GM21786 (cell line): ENCODE measurements around the gene HECW1.

Source experiments
- ATAC-seq: cut with Tn5 transposase; IDR thresholded peaks from one replicate; pipeline ENCODE4 v1.9.1; 2021; ENCODE audit not compliant: unreplicated experiment

The HECW1 gene

DNA sequence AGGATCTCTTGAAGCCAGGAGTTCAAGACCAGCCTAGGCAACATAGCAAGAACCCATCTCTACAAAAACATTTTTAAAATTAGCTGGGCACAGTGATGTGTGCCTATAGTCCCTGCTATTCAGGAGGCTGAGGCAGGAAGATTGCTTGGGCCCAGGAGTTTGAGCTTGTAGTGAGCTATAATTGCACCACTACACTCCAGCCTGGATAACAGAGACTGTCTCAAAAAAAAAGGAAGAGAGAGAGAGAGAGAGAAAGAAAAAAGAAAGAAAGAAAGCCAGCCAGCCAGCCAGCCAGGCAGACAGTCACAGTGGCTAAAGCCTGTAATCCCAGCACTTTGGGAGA, 375.3 kb downstream of the HECW1 start:
- no peak for ATAC-seq

DNA sequence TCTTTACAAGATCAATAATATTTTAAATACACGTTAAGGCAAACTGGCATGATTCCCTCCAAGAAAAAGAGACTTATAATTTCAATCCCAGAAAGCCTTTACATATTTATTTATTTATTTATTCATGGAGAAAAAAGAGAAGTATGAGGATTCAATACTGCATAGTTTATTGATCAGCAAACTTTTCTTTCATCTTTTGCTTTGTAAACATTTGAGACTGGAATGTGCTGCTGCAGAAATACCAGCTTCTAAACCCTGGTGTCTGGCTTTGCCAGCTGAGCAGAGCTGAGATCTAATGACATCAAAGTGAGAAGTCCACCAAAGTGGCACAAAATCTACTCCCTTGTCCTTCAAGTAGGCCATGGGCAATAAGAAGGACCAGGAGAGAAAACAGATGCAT, 376.8 kb downstream of the HECW1 start:
- ATAC-seq: no peak

DNA sequence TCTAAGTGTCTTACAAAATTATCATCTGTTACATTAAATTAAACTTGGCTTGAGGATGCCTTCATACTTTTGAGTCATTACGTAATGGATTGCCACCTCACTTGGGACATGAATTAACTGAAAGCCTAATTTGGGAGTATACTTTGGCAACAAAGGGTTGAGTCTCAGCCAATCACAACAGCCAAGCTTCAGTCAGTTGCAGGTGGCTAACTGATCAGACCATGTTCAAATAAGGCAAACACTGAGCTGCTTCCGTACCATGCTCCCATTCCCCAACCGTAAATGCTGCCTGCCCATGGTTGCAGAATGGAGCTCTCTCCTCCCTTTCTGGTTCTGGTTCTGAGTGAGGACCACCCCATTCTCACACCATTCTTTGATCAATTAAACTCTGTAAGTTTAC, 377.6 kb downstream of the HECW1 start:
- no peak for ATAC-seq

DNA sequence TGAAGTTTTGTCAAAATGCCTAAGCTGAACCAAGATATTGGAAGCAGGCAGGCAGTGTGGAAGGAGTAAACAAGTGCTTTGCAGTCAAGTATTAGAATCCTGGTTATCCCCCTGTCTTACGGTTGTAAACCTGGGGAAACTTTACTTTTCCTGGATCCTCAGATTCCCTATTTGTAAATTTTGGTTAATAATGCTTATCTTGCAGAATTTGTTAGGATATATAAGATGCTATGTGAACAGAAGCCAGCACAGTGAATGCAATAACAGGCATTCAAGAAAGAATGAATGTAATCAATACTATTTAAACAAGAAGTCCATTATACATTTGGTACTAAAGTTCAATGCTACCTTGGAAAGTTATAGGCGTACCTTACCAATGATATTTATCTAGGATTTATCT, 378.7 kb downstream of the HECW1 start:
- no peak for ATAC-seq

DNA sequence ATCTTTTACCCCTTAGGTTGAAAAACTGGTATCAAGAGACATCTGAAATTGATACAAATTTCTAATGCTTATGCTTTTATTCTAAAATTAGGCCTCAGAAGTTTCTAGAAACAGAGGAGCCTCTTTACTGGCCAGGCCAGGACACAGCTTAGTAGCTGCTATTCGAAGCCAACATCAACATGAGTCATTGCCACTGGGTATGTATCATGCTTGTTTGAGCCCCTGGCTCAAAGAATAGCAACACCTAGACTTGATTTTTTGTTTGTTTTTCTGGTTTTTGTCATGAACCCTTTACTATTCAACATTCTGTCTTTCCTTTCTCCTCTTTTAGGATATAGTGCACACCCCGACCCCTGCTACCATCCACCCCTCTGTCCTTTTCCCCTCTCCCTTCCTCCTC, 379.5 kb downstream of the HECW1 start:
- no peak for ATAC-seq

DNA sequence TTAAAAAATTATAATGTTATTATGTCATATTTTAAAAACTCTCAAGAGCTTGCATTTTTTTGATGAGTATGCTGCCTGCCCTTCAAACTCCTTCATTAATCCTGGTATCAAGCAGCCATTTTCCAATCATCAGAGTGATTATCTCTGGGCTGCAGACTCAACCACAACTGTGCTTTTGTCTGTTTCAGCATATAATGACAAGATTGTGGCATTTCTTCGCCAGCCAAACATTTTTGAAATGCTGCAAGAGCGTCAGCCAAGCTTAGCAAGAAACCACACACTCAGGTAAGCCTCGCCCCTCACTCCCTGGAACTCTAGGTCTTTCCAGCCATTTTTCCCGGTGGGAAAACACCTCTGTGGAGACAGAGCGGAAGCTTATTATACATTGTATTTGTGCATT, 380.4 kb downstream of the HECW1 start:
- no peak for ATAC-seq

DNA sequence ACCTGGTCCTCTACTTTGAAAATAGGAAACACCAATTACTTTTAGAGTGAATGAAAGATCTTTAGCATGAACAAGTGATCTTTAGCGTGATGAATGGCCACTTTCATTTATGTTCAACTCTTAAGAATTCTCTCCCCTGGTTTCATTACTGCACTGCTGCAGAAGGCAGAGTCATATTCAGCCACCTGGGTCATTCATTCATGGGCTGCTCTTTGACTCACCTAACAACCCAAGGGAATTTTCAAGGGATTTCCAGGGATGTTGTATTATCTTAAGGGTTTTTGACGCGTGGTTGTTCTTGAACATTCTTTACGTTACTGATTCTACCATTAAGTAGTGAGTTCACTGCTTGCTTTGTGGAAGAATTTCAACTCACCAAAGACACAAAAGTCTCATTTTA, 383.1 kb downstream of the HECW1 start:
- no peak for ATAC-seq

DNA sequence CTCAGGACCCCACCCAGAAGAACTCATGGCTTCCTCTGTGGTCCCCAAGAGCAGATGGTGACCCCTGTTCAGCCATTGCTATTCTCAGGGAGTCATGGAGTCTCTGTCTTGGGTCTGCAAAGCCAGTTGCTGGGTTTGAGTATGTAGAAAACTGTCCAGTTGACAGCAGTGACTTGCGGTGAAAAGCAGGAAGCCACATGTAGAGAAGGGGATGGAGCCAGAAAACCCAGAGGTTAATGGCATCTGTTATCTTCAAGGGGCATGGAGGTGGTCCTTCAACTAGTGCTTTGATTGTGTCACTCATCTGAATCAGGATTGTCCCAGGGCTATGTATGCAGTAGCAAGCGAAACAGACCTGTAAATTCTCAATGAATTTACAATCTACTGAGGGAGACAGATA, 384.1 kb downstream of the HECW1 start:
- ATAC-seq: no peak

DNA sequence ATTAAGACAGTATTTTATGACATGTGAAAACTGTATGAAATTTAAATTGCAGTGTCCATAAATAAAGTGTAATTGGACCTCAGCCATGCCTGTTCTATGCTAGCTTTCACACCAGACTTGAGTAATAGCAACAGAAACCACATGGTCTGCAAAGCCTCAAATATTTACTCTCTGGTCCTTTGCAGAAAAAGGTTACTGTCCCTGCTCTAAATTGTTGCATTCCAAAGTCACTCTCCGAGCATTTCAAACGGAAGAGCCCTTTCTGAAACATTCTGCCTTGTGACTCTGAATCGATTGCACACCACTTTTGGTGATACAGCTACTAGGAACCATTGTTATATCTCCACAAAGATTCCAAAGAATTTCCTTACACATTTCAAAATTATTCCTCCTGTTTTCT, 389.4 kb downstream of the HECW1 start:
- no peak for ATAC-seq

DNA sequence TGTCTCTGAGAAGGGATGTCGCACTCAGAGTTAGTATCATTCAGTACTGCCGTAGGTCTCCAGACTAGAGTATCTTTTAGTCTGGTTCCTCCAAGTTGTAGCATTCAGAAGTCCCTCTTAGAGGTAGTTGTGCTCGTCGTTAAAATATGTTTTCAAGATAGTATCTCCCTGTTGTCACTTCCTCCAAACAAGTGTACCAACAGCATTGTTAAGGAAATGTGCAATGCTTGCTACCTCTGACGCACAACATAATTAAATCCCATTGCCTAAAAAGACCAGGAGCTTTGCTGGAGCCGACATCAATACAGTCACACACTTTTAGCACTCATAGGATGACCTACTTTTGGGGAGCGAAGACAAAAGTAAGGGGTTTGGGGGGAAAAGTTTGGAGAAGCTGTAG, 390.5 kb downstream of the HECW1 start:
- no peak for ATAC-seq

DNA sequence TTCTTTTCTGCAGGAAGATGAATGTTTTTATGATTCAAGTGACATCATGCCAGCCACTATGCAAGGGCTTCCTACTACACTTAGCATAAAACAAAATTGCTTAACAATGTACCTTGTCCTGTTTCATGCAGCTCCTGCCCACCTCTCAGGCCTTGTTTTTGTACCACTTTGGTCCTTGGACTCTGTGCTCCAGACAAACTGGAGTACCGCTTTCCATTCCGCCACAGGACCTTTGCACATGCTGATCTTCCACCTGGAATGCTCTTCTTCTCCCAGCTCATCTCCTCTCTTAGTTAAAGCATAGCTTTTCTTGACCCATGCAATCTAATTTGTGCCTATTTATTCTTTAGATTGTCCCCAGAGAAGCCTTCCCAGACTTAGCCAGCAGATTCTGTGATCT, 393.0 kb downstream of the HECW1 start:
- no peak for ATAC-seq

DNA sequence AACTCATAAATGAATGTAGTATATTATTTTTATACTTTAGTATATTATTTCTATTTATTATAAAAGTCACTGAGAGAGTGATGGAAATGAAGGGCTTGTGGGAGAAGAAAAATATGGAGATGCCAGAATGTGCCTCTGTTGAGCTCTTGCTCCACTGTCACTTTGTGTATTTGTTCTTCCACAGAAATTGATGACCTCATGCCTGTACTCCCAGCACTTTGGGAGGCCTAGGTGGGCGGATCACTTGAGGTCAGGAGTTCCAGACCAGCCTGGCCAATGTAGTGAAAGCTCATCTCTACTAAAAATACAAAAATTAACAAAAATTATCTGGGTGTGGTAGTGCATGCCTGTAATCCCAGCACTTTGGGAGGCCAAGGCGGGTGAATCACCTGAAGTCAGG, 394.0 kb downstream of the HECW1 start:
- ATAC-seq: no peak

DNA sequence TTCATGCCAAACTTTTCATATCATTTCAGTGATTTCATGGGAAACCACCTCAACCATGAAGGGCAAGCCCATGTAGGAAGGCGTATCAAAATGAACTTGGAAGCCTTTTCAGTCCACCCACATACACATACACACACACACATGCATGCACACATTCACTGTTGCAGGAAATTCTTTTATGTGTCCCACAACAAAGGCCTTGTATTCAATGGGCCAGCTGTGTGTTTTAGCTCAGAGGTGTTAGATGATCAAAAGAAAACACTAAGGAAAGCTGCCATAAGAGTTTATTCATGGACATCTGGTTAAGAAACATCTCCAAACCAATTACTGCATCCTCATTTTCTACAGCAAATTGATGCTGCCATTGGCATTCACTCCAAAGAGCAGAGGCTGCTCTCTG, 396.0 kb downstream of the HECW1 start:
- ATAC-seq: no peak

DNA sequence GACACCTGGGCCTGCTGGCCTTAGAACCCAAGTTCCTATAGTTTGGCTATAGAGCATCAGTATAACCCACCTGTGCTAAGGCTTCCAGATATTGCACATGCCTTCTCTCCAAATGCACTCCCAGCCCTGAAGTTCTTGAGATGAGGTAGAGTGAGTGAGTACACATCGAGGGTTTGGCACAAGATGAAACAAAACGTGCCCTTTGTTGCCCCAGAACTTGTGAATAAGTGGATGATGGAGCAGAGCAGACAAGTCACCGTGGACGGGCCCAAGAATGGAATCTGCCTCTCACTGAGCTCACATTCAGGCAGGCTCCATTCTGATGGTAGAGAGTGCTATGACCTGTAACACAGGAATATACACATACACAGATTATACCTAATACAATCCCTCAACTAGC, 397.5 kb downstream of the HECW1 start:
- ATAC-seq: no peak

DNA sequence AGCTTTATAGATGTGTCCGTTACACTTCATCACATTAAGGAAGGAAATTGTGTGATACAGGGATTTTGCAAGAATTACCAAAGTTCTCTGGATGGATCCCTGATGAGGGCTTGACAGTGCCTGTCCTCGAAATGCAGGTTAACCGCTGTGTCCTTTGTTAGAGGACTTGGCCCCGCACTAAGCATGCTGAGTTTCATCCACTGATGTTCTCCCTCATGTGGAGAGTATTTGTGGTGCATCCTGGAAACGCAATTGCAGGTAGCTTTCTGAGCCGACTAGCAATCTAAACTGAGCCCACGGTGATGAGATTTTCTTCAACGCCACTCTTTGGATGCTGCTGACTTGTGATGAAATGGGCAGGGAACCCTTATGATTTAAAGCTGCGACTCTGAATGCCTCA, 398.6 kb downstream of the HECW1 start:
- no peak for ATAC-seq

DNA sequence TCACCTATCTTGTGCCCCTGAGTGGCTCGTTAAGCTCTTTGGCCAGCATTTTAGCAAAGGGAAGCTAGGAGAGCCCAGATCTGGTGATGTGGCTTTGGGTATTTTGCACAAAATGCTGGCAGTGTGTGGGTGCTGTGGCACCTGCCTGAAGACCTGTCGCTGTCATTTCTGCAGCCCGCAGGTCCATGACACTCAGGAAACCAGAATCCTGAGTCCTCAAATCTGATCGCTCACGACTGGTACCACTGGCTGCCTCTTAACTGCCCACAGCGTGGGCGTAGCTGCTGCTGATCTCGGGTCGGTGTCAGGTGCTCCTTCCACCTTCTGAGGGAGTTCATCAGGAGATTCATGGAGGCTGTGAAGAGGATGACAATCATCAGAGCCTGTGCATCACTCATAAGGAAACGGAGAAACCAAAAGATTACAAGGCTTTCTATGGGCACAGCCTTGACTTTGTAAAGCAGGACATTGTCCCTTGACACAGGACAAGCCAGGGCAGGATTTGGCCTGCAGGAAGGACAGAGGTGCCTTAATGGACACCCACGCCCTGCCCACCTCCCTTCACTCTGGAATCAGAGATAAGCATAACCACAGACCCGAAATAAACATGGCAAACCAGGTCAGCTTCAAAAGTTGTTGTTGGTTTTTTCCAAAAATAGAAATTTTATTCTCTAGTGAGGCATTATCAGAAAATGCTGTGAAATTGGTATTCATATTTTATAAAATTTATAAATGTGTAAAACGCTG, 399.5 kb downstream of the HECW1 start:
- no peak for ATAC-seq

DNA sequence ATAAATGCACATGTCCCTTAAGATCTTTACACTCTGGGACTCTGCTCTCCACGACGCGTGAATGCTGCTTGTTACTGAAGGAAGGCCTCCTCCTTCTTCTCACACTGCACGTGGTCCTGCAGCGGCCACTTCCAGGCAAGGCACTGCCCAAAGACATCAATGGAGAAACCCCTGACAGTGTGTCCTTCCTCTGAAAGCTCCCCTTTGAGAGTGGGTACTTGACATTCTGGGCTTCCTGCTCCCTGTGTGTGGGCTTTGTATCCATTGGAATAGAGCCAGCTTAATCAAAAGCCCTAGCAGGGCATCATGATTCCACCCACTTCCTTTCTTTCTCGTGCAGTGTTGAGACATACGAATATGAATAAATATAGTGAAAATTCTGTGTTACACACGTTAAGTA, 400.8 kb downstream of the HECW1 start:
- ATAC-seq: no peak

DNA sequence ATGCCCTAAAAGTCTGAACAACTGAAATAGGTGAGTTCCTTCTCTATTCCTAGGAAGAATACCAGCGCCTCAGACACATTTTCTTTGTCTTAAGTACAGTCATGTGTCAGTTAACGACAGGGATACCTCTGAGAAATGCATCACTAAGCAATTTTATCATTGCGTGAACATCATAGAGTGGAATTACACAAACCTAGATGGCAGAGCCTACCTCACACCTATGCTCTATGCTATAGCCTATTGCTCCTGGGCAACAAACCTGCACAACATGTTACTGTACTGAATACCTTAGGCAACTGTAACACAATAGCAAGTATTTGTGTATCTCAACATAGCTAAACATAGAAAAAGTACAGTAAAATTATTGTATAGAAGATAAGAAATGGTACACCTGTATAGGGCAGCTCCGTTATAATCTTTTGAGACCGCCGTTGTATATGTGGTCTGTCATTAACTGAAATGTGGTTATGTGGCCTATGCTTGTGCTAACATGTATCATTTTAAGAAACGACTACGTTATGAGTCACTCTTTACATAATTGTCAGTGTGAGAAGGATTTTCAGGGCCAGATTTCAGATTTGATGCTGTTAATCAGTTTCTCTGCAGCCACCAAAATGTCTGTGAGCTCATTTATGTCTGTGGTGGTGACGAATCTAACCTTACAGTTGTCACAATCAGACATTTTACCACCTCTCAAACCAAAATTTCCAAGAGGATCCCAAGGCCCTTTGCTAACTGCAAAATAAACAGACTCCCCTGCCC, 404.3 kb downstream of the HECW1 start:
- ATAC-seq: peak; percentile 61

DNA sequence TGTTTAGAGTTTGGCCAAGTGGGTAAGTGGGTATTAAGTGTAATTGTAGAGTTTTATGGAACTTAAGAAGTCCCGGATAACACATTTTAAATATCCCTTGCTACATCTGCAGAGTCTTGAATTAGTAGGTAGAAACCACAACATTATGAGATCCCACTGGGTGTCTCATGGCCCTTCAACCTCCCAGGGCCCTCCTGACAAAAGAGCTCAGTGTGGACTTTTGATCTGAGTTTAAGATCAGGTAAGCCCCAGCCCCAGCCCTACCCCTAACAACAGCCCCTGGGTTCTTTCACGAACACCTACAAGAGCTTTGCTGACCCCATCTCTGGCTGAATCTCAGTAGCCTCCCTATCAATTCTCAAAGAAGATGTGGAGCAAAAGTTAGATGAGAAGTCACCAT, 405.0 kb downstream of the HECW1 start:
- no peak for ATAC-seq

DNA sequence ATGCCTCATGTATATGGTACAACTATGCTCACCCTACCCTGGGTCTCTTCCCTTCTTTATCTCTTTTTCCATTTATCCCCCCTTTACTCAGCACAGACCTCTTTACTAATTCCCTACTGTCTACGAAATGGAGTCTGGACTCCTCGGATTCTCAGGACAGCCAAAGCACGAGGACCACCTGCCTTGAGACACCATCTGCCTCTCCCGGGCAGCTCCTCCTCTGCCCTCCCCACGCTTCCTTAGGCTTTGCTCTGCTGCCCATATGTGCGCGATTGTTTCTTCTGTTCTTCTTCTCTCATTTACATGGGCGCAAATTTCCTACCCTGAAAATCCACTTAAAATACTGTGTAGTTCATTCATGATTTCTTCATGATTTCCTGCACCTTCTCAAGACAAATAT, 407.8 kb downstream of the HECW1 start:
- no peak for ATAC-seq

DNA sequence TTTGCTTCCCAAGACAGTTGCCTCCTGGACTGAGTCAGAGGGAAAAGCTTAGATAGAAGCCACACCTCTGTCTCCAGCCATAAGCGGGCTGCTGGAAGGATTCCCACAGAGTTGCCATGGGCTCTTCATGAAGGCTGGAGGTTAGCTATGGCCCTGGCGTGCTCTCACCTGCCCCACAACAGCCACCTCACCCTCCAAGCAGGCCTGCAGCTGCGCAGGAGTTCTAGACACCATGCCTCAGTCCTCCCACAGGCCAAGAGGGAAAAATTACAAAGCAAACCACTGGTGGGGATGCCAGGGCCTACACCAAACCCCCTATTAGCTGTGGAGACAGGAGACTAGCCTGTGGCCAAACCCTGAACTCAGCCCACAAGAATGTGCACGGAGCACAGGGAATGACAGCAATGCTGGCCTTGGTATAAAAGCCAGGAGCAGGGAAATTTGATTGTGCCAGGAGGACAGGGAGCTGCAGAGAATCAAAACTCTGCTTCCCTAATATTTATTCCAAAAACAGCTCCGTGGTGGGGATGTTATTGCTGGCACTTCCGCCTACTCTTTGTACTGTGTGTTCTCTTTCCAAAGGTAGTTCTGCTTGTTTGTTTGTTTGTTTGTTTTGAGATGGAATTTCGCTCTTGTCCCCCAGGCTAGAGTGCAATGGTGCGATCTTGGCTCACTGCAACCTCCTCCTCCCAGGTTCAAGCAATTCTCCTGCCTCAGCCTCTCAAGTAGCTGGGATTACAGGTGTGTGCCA, 410.1 kb downstream of the HECW1 start:
- ATAC-seq: no peak
